NK-92 treated with Interleukin-12 subunit alpha and Interleukin-12 subunit beta, amount 100 ng/mL, for 24 hours (cell line): ENCODE measurements around the gene MYH10.

Experiments used
- DNase-seq: peaks from one replicate; lab custom pipeline; 2025; lab: John Stamatoyannopoulos, UW

Gene MYH10

DNA sequence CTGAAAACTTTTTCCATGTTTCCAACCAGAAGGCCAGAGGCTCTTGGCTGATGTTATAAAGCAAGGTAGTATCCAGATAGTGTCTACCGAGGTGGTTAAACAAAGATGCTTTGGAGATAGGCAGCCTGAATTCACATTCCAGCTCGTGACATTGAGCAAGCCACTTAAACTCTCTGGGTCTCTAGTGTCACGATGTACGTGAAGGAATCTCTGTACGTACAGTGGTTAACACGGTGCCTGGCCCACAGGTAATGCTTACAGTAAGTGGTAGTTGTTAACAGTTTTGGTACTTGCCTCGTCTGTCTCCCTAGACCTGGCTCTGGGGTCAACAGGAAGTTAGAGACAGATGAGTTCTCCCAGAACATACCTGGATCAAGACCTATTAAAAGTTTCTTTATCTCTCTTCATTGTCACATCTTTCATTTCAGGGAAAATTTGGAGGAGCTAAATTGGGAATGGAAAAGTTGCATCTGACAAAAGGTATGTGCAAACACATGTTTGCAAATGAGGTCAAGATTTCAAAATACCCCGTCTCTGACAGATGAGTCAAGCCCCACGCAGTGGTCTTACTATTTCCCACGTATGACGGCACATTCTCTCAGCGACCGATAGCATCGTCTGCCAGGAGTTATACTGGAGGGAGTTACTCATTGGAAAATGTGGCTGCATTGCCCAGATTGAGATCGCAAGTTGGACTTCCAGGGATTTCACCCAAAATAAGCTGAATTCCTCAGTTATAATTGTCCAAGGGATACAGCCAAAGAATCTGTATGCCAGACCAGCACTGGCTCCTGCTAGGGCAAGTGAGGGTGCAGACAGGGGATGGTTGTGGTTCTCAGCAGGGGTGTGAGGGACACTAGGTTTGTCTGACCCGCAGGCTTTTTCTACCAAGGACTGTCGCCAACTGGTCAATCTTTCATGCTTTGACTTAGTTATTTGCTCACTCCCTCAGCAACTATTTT lies 18.9 kb upstream of the MYH10 start:
- no peak for DNase-seq

DNA sequence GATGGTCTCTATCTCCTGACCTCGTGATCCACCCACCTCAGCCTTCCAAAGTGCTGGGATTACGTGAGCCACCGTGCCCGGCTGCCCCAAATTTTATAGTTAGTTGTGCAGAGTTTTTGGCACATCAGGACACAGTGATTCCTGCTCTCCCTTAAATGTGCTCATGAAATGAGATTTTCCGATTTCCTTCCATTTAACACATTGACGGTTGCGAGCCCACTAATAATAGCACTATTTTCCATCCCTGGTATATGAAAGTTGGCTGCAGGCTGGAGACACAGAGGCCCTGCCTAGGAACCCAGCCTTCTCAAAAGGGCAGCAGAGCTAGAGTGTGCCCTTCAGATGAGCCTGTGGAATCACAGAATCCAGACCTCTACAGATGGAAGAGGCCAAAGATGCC lies 17.4 kb upstream of the MYH10 start:
- DNase-seq: no peak

DNA sequence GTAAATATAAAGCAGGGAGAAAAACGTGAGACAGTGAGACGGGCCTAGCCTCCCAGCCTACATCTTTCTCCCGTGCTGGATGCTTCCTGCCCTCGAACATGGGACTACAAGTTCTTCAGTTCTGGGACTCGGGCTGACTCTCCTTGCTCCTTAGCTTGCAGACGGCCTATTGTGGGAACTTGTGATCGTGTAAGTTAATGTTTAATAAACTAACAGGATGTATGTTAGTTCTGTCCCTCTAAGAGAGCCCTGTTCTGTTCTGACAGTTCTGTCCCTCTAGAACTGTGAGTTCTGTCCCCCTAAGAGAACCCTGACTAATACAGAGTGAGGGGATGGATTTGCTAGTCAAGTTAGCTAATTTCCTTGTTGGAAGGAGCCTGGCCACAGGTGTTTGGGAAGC lies 16.7 kb upstream of the MYH10 start:
- DNase-seq: no peak

DNA sequence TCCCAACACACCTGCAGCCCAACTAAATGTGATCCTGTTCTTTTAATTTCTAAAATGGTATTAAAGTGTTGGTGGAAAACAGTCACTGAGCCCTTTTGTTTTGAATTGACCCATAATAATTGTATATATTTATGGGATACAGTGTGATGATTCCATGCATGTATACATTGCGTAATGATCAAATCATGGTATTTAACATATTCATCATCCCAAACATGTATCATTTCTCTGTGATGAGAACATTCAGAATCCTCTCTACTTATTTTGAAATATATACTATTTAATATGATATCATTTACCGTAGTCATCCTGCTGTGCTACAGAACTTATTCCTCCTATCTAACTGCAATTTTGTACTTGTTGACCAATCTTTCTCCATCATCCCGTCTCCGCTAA lies 14.0 kb upstream of the MYH10 start:
- DNase-seq: no peak

DNA sequence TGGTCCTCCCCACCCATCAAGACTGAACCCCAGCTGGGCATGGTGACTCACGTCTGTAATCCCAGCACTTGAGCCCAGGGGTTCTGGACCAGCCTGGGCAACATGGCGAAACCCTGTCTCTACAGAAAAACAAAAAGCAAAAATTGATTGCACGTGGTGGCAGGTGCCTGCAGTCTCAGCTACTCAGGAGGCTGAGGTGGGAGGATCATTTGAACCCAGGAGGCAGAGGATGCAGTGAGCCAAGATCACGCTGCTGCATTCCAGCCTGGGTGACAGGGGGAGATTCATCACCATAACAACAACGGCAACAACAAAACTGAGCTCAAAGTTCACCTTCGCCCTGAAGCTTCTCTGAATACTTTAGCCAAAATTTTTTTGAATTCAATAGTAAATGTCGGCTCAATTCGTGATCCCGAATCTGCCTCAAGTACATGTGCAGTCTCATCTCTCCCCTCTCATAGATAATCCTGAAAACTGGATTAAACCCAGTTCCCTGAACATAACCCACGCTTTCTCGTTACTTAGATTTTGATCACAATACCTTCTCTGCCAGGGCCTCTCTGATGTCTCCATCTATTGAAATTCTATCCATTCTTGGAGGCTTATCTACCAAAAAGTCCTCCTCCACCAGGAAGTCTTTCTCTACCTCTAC lies 13.5 kb upstream of the MYH10 start:
- no peak for DNase-seq

DNA sequence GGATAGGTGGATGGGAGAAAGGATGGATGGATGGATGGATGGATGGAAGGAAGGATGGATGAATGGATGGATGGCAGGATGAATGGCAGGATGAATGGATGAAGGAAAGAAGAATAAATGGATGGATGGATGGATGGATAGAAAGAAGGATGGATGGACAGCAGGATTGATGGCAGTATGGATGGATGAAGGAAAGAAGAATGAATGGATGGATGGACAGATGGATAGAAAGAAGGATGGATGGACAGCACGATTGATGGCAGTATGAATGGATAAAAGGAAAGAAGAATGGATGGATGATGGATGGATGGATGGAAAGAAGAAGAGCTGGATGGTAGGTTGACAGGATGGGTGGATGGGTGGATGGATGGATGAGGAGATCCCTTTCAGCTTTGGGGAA lies 9.2 kb upstream of the MYH10 start:
- DNase-seq: no peak

DNA sequence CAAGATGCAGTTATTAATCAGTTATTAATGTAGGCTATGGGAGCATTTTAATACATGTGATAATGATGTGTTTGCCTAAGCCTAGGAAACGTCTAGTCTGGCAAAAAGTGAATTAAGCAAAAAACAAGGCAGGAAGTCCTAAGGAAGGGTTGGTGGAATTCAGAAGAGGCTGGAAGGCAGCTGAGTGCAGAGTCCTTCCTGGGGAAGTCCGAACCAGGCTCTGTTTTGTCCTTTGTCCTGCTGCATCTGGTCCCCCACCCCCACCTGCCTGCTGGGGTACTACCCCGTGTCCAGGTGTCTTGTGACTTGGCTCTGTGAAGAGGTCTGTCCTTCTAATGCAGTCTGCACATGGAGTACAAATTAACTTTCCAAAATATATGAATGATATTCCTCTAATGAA lies 1.5 kb upstream of the MYH10 start:
- DNase-seq: no peak

DNA sequence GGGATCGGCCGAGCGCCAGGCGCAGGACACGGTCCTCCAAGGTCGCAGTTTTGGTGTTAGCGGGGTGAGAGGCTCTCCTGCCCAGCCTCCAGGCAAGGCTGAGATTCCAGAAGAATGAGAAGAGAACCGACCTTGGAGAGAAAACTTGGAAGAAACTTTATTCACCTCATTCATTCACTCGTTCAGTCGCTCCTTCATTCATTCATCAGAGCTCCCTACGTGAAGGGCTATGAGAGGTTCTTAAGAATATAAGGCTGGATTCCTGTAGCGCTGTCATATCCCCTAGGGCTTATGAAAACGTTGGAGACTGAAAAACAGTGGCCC lies 991 bp upstream of the MYH10 start:
- no peak for DNase-seq

DNA sequence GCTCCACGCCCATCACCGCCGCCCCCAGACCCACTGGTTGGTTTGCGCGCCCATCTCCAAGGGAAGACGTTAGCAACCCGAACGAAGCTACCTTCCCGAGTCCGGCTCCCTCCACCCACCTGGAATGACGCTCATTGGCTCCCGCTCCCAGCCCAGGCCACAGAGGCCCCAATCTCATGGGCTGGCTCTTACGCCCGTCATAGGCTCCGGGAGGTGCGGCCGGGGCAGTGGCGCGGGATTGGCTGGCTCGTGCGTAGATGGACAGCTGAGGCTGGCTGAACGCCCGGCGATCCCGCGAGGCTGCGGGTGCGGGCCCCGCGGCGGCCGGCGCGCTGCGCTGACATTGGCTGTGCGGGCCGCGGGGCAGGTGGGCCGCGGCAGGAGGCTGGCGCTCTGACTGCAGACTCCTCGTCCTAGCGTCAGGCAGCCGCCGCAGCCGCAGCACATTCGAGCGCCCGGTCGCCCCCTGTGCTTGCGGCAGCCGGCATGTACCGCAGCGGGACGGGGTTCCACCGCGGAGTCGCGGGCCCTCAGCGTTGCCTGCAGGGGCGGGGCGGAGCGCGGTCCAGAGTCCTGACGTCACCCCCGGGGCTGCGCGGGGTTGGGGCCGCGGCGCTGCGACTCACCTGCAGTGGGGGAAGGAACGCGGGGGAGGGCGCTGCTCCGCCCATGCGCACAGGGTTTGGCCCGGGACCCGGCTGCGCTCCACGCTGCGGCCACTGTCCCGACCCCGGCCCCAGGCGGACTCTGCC lies 453 bp upstream of the MYH10 start:
- no peak for DNase-seq

DNA sequence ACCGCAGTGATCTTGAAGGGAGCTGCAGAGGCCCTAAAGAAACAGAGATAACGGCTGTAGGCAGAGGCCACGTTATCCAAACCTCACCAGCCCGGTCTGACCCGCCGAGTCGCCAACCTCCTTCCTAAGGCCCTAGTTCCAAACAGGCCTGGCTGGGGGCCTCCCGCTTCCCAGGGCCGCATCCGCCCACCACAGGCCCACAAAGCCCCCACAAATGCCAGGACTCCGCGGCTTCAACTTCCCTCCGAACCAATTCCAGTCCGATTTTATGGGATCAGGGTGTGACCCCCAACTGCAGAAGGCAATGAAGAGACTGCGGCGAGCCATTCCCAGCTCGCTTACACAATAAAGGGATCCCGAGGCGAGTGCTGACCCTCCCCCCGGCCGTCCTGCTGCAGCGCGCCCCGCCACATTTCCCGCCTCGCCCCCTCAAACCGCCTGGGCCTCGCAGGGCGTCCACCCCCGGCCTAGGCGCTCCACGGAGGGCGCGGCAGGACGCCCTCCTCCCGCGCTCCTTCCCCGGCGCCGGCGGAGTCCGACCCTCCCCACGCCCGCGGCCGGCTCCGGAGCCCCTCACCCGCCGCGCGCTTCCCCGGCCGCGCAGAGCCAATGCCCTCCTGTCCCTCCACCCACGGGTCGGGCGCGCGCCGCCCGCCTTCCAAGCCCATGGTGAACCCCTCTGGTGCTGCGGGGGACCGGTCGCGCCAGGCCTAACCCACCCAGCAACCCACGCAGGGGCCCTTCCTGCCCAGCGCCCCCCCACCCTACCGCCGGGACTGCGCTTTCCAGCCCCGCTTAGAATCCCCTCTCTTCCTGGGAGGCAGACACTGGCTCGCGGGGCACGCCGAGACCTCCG lies 926 bp downstream of the MYH10 start:
- no peak for DNase-seq

DNA sequence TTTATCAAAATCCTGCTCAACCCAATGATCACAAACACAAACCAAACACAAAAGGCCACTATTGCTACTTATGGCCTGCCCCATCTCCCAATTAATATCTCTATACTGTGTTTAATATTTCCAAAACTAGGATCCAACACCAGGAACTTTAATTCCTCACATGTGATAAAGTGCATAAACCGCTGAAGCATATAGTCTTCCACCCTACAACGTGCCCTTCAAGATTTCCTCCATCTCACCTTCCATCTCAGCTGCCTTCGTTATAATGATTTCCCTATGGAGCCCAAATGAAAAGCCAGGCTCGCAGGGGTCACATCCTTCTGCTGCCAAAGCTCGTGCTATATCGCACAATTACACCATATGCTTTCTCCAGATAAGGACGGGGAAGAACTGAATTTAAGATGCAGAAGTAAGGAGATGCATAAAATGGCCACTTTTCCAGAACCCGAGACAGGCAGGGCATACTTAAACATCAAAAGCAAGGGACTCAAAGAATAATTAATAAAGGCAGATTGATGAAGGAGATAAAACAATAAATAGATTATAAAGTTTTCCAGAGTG lies 1.8 kb downstream of the MYH10 start:
- DNase-seq: no peak

DNA sequence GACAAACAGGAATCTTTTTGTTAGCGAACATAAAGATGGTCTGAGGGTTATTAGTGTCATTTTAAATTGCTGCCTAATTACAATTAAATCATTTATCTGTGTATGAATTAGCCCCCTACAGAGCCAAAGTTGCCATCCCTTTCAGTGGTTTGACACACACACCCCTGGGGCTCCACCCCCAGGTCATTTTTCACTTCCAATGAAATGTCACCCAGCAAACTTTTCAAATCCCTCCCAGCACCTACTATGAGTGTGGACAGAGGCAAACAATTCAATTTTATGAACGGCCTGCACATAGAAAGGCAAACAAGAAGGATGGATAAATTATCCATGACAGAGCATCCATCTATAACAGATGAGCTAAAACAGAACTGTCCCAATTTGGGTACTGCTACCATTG lies 2.4 kb downstream of the MYH10 start:
- DNase-seq: no peak

DNA sequence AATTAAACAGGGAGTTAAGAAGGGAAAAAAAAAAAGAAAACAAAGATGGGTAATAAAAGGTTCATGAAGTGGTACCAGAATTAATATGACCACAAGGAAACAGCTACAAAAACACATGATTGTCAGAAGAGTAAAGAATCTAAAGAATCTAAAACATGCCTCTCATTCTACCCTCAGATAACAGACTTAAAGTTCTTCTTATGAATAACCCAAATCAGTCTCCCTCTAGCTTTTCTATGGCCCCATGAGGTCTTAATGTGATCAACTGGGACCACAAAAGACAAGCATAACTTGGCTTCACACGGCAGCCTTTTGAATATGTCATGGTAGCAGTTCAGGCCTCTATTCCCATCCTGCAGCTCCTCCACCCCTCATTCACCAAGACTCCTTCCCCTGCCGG lies 6.9 kb downstream of the MYH10 start:
- no peak for DNase-seq

DNA sequence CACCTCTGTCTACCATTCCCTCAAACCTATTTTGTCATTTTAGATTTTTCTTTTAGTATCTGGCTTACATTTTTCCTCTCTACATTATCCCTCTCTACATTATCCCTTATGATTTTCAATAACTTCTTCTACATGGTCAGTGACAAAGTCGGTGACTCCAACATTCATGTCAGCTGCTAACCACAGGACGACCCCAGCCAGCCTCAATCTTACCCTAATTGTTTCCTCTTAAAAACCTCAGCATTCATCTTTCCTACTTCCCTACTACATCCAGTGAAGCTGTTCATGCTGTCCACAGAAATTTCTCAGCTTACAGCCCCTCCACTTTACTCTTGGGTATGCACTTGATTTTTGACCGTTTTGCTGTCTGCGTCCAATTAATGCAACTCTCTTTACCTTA lies 8.3 kb downstream of the MYH10 start:
- no peak for DNase-seq

DNA sequence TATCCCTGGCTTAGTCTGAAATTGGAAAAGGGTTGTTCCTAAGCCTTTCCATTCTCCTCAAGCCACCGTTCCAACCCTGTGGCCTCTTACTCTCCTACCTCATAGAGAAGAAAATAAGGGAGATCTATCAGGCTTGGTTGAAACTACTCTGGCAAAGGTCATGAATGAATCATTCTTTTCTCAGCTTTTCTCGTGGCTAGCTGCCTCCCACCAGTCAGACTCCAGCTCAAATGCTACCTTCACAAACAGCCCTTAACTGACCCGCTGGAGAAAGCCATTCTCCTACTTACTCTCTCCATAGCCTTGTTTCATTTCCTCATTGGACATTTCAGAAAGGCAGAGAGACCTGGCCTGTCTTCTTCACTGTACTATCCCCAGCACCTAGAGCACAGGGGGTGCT lies 8.9 kb downstream of the MYH10 start:
- no peak for DNase-seq

DNA sequence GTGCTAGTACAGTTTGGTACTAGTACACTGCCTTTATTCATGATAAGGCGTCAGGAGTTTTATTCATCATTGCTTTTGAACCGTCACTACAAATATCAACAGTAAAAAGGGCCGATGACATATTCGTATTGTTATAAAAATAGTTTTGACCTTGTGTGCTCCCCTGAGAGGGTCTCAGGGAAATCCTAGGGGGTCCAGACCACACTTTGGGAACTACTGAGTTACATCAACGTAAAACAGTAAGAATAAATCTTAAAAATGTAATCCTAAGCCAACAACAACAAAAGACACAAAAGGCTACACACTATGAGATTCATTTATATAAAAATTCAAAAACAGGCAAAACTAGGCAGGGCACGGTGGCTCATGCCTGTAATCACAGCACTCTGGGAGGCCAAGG lies 11.2 kb downstream of the MYH10 start:
- DNase-seq: no peak

DNA sequence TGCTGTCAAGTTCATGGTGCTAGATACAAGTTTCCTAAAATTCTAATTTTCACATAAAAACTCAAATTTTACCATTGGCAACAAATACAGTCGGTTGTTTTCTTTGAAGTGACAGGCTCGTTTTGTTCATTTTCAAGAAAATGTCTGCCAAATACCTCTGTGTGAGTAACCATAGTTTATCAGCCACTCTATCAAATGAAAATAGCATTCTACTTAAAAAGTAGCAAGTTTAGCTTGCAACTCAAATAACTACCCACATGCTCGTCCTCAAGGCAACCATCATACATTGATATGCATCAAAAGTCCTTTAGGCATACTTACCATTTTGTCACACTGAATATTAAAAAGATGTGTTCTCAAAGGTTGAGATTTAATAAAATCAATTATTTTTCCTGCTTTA lies 11.7 kb downstream of the MYH10 start:
- DNase-seq: no peak

DNA sequence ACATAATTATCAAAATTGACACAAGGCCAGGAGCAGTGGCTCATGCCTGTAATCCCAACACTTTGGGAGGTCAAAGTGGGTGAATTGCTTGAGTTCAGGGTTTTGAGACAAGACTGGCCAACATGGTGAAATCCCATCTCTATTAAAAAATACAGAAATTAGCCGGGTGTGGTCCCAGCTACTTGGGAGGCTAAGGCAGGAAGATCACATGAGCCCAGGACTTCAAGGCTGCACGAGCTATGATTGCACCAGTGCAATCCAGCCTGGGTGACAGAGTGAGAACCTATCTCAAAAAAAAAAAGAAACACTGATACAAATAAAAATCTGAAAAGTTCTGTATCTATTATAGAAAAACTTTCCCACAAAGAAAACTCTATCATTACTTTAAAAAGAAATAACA lies 15.5 kb downstream of the MYH10 start:
- DNase-seq: no peak

DNA sequence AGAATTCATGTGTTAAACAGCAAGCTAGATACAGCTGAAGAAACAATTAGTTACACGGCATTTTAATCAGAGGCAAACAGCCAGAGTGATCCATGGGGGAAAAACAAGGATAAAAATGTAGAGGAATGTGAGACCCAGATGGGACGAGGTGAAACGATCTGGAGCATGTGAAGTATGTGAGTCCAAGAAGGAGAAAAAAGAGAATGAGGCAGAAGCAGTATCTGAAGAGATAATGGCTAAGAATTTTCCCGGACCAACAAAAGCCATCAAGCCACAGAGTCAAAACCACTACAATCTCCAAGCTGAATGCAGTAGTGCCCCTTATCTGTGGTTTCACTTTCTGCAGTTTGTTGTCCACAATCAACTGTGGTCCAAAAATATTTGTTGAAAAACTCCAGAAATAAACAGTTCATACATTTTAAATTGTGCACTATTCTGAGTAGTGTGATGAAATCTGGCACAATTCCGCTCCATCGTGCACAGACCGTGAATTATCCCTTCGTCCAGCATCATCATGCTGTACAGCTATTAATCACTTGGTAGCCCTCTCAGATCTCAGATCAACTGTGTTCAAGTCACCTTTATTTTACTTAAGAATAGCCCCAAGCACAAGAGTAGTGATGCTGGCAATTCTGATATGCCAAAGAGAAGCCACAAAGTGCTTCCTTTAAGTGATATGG lies 18.8 kb downstream of the MYH10 start:
- no peak for DNase-seq

DNA sequence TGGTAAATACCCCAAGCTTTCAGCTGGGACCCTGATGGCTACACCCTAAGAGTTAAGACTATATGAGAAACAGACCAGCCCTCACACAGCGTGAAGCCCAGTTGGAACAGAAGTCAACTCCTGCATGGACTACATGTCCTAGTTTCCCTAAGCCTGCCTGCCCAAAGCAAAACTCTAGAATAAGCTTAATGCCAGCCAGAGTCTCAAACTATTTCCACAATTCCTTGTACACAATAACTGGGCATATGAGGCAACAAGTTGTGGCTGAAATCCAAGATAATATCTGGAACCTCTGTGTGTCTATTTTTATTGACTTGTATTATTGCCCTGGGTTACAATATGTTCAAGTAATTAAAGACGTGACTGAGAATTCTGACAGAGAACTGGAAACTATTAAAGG lies 19.4 kb downstream of the MYH10 start:
- DNase-seq: no peak

DNA sequence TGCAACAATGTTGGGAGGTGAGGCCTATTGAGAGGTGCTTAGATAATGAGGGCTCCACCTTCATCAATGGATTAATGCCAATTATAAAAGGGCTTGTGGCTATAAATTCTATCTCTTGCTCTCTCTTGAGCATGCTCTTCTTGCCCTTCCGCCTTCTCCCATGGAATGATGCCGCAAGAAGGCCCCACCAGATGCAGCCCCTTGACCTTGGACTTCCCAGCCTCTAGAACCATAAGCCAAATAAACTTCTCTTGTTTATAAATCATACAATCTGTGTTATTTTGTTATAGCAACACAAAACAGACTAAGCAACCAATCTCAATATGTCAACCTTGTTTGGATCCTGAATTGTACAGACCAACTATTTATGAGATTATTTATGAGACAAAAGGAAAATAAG lies 20.0 kb downstream of the MYH10 start:
- no peak for DNase-seq
